ENCODE measurements around the gene SLC6A3.

DNA sequence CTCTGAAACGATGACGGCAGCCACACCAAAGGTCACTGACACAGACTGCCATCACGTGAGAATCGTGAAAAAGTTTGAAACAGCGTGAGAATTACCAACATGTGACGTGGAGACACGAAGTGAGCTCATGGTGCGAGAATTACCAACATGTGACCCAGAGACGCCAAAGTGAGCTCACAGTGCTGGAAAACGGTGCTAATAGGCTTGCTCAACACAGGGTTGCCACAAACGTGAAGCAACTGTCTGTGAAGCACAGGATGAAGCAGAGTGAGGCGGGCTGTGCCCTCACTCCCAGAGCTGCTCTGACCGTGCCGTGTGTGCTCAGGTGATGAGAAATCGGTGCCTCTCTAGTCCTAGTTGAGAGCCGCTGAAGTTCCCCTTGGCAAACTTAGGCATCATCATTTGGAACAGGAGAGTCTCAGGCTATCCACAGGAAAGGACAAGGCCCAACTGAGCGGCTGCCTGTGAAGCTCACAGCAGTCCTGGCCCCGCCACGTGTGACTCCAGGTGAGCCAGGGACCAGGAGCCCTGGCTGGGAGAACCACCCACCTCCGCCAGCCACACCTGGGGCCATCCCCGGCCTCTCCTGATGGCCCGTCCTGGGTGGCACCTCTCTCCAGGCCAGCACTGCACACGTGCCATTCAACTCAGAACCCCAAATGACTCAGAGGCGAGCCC, 29.8 kb upstream of the SLC6A3 start:
- no peak for TF ChIP-seq POLR2A (IDR thresholded peaks at IDR 0.05)
- TF ChIP-seq, protein P1, sequence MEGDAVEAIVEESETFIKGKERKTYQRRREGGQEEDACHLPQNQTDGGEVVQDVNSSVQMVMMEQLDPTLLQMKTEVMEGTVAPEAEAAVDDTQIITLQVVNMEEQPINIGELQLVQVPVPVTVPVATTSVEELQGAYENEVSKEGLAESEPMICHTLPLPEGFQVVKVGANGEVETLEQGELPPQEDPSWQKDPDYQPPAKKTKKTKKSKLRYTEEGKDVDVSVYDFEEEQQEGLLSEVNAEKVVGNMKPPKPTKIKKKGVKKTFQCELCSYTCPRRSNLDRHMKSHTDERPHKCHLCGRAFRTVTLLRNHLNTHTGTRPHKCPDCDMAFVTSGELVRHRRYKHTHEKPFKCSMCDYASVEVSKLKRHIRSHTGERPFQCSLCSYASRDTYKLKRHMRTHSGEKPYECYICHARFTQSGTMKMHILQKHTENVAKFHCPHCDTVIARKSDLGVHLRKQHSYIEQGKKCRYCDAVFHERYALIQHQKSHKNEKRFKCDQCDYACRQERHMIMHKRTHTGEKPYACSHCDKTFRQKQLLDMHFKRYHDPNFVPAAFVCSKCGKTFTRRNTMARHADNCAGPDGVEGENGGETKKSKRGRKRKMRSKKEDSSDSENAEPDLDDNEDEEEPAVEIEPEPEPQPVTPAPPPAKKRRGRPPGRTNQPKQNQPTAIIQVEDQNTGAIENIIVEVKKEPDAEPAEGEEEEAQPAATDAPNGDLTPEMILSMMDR (IDR thresholded peaks at IDR 0.05), result no peak

Measured in ovary (tissue), 3 donors.